Astrocyte of the spinal cord (primary cell): ENCODE measurements around the gene PSD4.

Source experiments
- DNase-seq: peaks from one replicate; pipeline ENCODE4 v3.0.0; 2011; ENCODE audit warnings: low read depth, low spot score
- H3K4me3 ChIP-seq: 2 replicates; pipeline ENCODE4 v1.5.1; 2011; ENCODE audit warnings: low read depth, mild to moderate bottlenecking, low read length, moderate library complexity
- CTCF ChIP-seq: IDR thresholded peaks from 2 replicates; pipeline ENCODE4 v1.5.1; 2012; ENCODE audit warnings: low read depth, mild to moderate bottlenecking, low read length, inconsistent platforms
- in situ Hi-C: cut with HindIII; loops from 2 replicates; pipeline ENCODE4 v1.10.0; 2017; ENCODE audit warnings: low sequenced_read_pairs

PSD4 gene

GRCh38 chr2:113228351-113228750 is 54.6 kb downstream of the PSD4 start:
- H3K4me3 ChIP-seq: no peak overlapping the region
- no peak for TF ChIP-seq CTCF
- in situ Hi-C loops: no loop called here
- DNase-seq: no peak

- H3K4me3 ChIP-seq: no peak overlapping the region
- in situ Hi-C loops: no loop called here
- DNase-seq: no peak
- TF ChIP-seq CTCF: no peak
Measured at GRCh38 chr2:113228991-113229716, 55.4 kb downstream of the PSD4 start.

- in situ Hi-C loops: no loop called here
- no peak for TF ChIP-seq CTCF
- no peak for DNase-seq
- no peak overlapping the region for H3K4me3 ChIP-seq
Measured at GRCh38 chr2:113229795-113230194, 56.0 kb downstream of the PSD4 start.

- DNase-seq: no peak
- H3K4me3 ChIP-seq: no peak overlapping the region
- TF ChIP-seq CTCF: no peak
- in situ Hi-C loops: no loop called here
Measured at GRCh38 chr2:113230531-113230930, 56.8 kb downstream of the PSD4 start.

- no peak for DNase-seq
- in situ Hi-C loops: no loop called here
- no peak overlapping the region for H3K4me3 ChIP-seq
- TF ChIP-seq CTCF: no peak
Measured at GRCh38 chr2:113231064-113231463, 57.3 kb downstream of the PSD4 start.

- no peak overlapping the region for H3K4me3 ChIP-seq
- in situ Hi-C loops: no loop called here
- DNase-seq: no peak
- no peak for TF ChIP-seq CTCF
Measured at GRCh38 chr2:113232123-113232522, 58.4 kb downstream of the PSD4 start.
